Activated CD4-positive, alpha-beta T cell treated with anti-CD3 and anti-CD28 coated beads for 1 hour (primary cell): ENCODE results near the gene PLCD3.

ENCODE experiments used
- DNase-seq: peaks from one replicate; pipeline ENCODE4 v3.0.0-alpha.2; 2020

PLCD3 gene

GRCh38 chr17:45132320-45132571 is at the start of gene PLCD3:
Gene PLCD3, minus strand, starts transcription at chr17:45132515. Its CDS starts 105 bp downstream, at chr17:45132410.
- DNase-seq, result no peak

- DNase-seq, result no peak
Measured at GRCh38 chr17:45177563-45177962, 45.2 kb upstream of the PLCD3 start.

GRCh38 chr17:45175759-45176115 is 43.4 kb upstream of the PLCD3 start:
- DNase-seq, result no peak

GRCh38 chr17:45172541-45173286 is 40.4 kb upstream of the PLCD3 start:
- peak; percentile 22 for DNase-seq

GRCh38 chr17:45172232-45172540 is 39.9 kb upstream of the PLCD3 start:
- no peak for DNase-seq

- DNase-seq, result no peak
Measured at GRCh38 chr17:45171338-45172231, 39.3 kb upstream of the PLCD3 start.

GRCh38 chr17:45170931-45171337 is 38.6 kb upstream of the PLCD3 start:
- no peak for DNase-seq

- DNase-seq, result no peak
Measured at GRCh38 chr17:45170280-45170930, 38.1 kb upstream of the PLCD3 start.

- DNase-seq, result no peak
Measured at GRCh38 chr17:45168991-45169752, 36.9 kb upstream of the PLCD3 start.

GRCh38 chr17:45164734-45165269 is 32.5 kb upstream of the PLCD3 start:
- DNase-seq, result no peak

- no peak for DNase-seq
Measured at GRCh38 chr17:45162025-45162687, 29.8 kb upstream of the PLCD3 start.

- peak; percentile 97 for DNase-seq
Measured at GRCh38 chr17:45161288-45162024, 29.1 kb upstream of the PLCD3 start, which contains the start of gene HEXIM2. Gene HEXIM2, plus strand, starts transcription at chr17:45161875. Its CDS starts 919 bp downstream, at chr17:45162794.

- peak; percentile 40 for DNase-seq
Measured at GRCh38 chr17:45160447-45161287, 28.4 kb upstream of the PLCD3 start.

- no peak for DNase-seq
Measured at GRCh38 chr17:45156242-45156641, 23.9 kb upstream of the PLCD3 start.

GRCh38 chr17:45155483-45155882 is 23.2 kb upstream of the PLCD3 start:
- DNase-seq, result no peak

- DNase-seq, result no peak
Measured at GRCh38 chr17:45155029-45155428, 22.7 kb upstream of the PLCD3 start.

GRCh38 chr17:45150911-45151809 is 18.8 kb upstream of the PLCD3 start:
- no peak for DNase-seq

- no peak for DNase-seq
Measured at GRCh38 chr17:45149669-45150664, 17.7 kb upstream of the PLCD3 start.
